Body of pancreas (tissue), 4 donors: ENCODE data around the gene SIX5. TPM values are rescaled to one million over a fixed set of nuclear protein-coding genes. Genes with fewer than 3 reads are reported as not detected.

Experiments used
- ATAC-seq: fragments of 150-250 bp; one replicate; pipeline ENCODE4 v1.9.1; 2016
- DNase-seq, 4 donors: peaks; one replicate each; pipeline ENCODE4 v3.0.0-alpha.2; 2019
- H3K27ac ChIP-seq, 4 donors: fragments of 200-600 bp; sonication (generic); 1 replicate in 3 of 4; 2 replicates in 1 of 4; pipeline versions ENCODE4 v1.5.1 to v1.6.1; 2016 to 2019; ENCODE audit warnings: mild to moderate bottlenecking in 1 of 4, mixed read lengths in 1 of 4, moderate library complexity in 1 of 4
- H3K27me3 ChIP-seq, 2 donors: fragments of 200-600 bp; sonication (generic); one replicate each; pipeline ENCODE4 v1.6.0; 2016; ENCODE audit warnings: mild to moderate bottlenecking in 1 of 2
- H3K36me3 ChIP-seq, 2 donors: fragments of 200-600 bp; sonication (generic); replicated peaks in 1 of 2; 2 replicates each; pipeline ENCODE4 v1.5.1; 2016; ENCODE audit warnings: low read depth in 2 of 2; ENCODE audit not compliant: insufficient read depth in 1 of 2
- H3K4me1 ChIP-seq: fragments of 200-600 bp; sonication (generic); one replicate; pipeline ENCODE4 v1.6.0; 2016
- H3K4me3 ChIP-seq, 2 donors: fragments of 200-600 bp; sonication (generic); 1 replicate in 1 of 2; 2 replicates in 1 of 2; pipeline ENCODE4 v1.5.1; 2016 to 2019
- H3K9me3 ChIP-seq, 3 donors: fragments of 200-600 bp; sonication (generic); 1 replicate in 2 of 3; 2 replicates in 1 of 3; pipeline ENCODE4 v1.5.1; 2016
- CTCF ChIP-seq, 7 experiments: fragments of 450-650 bp in 4 of 7; fragments of 200-600 bp in 3 of 7; sonication (generic) in 3 of 7; IDR thresholded peaks; one replicate each; pipeline ENCODE4 v1.5.1; 2016 to 2019; ENCODE audit warnings: antibody characterized with exemption in 7 of 7
- POLR2A ChIP-seq, 3 donors: fragments of 450-650 bp; IDR thresholded peaks; one replicate each; pipeline ENCODE4 v1.6.1; 2016; ENCODE audit warnings: antibody characterized with exemption in 3 of 3, mild to moderate bottlenecking in 2 of 3
- WGBS, 2 donors: methylation state at CpG; one replicate each; pipeline ENCODE4 v1.1.5; 2017; 5-methylcytosine and 5-hydroxymethylcytosine counted together
- intact Hi-C: fragments of 100-400 bp; cut with DNase I; formaldehyde crosslinking; loops from one replicate; pipeline ENCODE4 v1.15.1; 2023
- total RNA-seq, 2 donors: library from RNA; depleted of rRNA; stranded (reverse); fragments of >200 nt; gene quantifications; one replicate each; pipeline ENCODE4 v1.1.0, GENCODE V29; 2016

The SIX5 gene
- total RNA-seq, 2 donors from 2014 or later = 21.0 to 60.3 TPM

DNA sequence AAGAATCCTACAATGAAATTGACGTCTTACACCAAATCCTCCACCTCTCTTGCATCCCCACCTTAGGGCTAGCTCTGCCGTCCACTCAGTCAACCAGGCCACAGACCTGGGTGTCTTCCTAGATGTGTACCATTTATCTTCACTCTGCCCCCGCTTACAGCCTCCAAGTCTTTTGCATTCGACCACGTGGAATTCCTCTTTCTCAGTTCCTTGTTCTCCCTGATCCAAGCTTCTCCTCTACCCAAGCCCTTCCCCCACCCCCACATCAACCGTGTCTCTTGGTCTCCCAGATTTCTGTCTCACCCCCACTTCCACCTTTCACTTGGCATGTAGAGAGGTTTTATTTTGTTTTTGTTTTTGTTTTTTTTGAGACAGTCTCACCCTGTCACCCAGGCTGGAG, 24.8 kb upstream of the SIX5 start:
- Histone ChIP-seq H3K36me3 (peaks cover 0 to 4% of the 10 kb centered on the region in 2 donors), H3K4me1 (peaks cover 17% of the 10 kb centered on the region), H3K27ac (no peak overlapping the region), H3K9me3 (no peaks in the 10 kb centered on the region), H3K4me3 (no peak overlapping the region), H3K27me3 (no peaks in the 10 kb centered on the region)
- DNase-seq = no peak
- TF ChIP-seq CTCF (IDR thresholded peaks at IDR 0.05) (no peak), POLR2A (IDR thresholded peaks at IDR 0.05) (no peak)
- ATAC-seq = no peak
- intact Hi-C loops = no loop called here
- WGBS, 2 donors = 37 to 38% methylated on average over 6 of the region's 6 CpGs

DNA sequence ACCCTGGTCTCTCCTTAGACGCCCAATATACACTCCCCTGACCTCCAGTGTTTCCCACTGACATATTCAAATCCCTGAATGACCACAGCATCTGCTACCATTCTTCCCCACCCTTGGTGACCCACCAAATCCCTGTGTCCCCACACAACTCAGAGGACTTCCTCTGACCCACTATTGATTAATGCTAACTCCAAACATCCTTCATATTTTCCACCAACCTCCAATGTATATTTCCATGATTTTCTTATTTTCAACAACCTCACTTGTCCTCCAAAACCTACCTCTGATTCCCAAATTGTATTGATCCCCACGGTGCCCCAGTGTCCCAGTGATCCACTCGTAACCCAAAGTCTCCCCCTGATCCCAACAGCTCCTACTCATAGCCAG, 24.1 kb upstream of the SIX5 start:
- H3K27ac ChIP-seq = peak overlapping the region in 1 of 4 donors; percentile 62
- H3K4me1 ChIP-seq = peaks cover 16% of the 10 kb centered on the region
- ATAC-seq = no peak
- H3K4me3 ChIP-seq = no peak overlapping the region
- intact Hi-C loops = no loop called here
- TF ChIP-seq CTCF (IDR thresholded peaks at IDR 0.05) (no peak), POLR2A (IDR thresholded peaks at IDR 0.05) (no peak)
- WGBS, 2 donors = 26 to 35% methylated on average over 3 of the region's 3 CpGs
- H3K9me3 ChIP-seq = no peaks in the 10 kb centered on the region
- DNase-seq = no peak
- no peaks in the 10 kb centered on the region for H3K27me3 ChIP-seq
- H3K36me3 ChIP-seq = peaks cover 0 to 5% of the 10 kb centered on the region in 2 donors

DNA sequence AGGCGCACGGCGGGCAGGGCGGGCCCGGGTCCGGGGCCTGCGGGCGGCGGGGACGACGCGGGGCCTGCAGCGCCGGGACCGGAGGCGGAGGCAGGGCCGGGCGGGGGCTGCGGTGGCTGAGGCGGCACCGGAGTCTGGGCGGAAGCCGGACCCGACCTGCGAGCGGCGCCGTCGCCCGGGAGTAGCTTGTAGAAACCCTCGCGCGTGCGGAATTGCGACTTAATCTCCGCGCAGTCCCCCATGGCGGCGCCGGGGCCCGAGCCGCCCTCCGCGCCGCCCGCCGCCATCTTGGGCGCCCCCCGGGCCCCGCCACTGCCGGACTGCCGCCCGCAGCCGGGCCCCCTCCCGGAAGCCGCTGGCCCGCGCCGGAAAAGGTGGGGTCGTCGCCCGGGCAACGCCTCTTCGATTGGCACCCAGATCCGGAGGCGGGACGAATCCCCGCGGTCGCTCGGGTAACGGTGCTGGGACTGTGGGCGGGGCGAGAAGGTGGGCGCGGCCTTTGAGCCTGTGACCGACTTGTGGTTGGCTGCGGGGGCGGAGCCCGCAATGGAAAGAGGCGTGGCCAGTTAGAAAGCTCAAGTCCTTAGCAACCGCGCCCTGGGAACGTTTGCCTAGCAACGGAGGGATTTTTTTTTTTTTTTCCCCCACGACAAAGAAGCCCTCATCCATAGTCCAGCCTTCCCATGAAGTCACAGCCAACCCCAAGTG, 23.6 kb upstream of the SIX5 start, which contains the start of gene DMWD:
Gene DMWD (minus strand): TSS at position 376 of the 708 bp plus-strand sequence. CDS start 89 bp downstream, at position 287.
- TF ChIP-seq POLR2A (IDR thresholded peaks at IDR 0.05) (peak in 2 of 3 donors; percentile 40 to 42), CTCF (IDR thresholded peaks at IDR 0.05) (peak in 1 of 7 experiments; percentile 24)
- peak; percentile 99 for ATAC-seq
- peaks cover 0 to 7% of the 10 kb centered on the region in 2 donors for H3K36me3 ChIP-seq
- H3K27ac ChIP-seq = peak within 1 kb of the TSS in 3 of 4 donors; percentile 37 to 62 (median 58)
- DNase-seq = peak; percentile 100
- H3K4me3 ChIP-seq = peak within 1 kb of the TSS; percentile 25 to 51
- 0 to 1% methylated on average over 5 to 86 of the region's 86 CpGs for WGBS, 2 donors
- peaks cover 16% of the 10 kb centered on the region for H3K4me1 ChIP-seq
- intact Hi-C loops = no loop called here
- no peaks in the 10 kb centered on the region for H3K27me3 ChIP-seq
- no peaks in the 10 kb centered on the region for H3K9me3 ChIP-seq

DNA sequence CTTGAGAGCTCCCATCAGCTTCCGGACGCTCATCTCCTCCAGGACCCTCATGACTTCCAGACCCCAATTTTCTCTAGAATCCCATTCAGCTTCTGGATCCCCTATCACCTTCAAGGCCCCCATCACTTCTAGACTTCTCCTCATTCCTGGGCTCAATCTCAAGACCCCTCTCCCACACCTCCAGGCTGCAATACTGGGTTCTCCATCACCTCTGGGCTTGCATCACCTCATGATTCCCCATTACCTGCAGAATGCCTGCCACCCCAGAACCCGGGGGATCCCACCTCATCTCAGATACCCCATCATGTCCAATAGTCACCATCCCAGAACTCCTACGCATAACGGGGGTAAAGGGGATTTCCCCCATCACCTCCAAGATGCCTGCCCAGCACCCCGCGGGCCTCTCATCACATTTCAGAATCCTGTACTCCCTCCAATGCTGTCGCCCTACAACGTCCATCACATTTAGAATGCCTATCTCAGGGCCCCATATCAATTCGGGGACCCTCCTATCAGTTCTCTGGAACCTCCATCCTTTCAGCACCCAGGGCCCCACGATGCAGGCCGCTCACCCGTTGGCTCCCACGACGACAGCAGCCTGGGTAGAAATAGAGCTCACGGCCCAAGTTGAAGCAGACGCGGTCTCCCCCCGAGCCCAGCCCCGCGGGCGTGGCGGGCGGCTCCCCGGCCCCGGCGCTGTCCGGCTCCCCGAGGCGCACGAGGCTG, 22.9 kb upstream of the SIX5 start:
- DNase-seq (no peak), ATAC-seq (no peak)
- peak overlapping the region; percentile 25 to 51 for H3K4me3 ChIP-seq
- intact Hi-C loops = no loop called here
- no peaks in the 10 kb centered on the region for H3K27me3 ChIP-seq
- H3K4me1 ChIP-seq = peaks cover 16% of the 10 kb centered on the region
- H3K9me3 ChIP-seq = no peaks in the 10 kb centered on the region
- peaks cover 0 to 7% of the 10 kb centered on the region in 2 donors for H3K36me3 ChIP-seq
- WGBS, 2 donors = 8 to 19% methylated on average over 10 to 29 of the region's 31 CpGs
- peak overlapping the region in 3 of 4 donors; percentile 37 to 62 (median 58) for H3K27ac ChIP-seq
- no peak for TF ChIP-seq POLR2A (IDR thresholded peaks at IDR 0.05)
- TF ChIP-seq CTCF (IDR thresholded peaks at IDR 0.05) = no peak
